GM12872 (cell line): ENCODE results near the gene NOXA1.

Experiments used
- CTCF ChIP-seq: IDR thresholded peaks from 3 replicates; pipeline ENCODE4 v1.5.1; 2011; ENCODE audit warnings: low read depth, mild to moderate bottlenecking, low read length, moderate library complexity; ENCODE audit not compliant: insufficient read depth

The NOXA1 gene

DNA sequence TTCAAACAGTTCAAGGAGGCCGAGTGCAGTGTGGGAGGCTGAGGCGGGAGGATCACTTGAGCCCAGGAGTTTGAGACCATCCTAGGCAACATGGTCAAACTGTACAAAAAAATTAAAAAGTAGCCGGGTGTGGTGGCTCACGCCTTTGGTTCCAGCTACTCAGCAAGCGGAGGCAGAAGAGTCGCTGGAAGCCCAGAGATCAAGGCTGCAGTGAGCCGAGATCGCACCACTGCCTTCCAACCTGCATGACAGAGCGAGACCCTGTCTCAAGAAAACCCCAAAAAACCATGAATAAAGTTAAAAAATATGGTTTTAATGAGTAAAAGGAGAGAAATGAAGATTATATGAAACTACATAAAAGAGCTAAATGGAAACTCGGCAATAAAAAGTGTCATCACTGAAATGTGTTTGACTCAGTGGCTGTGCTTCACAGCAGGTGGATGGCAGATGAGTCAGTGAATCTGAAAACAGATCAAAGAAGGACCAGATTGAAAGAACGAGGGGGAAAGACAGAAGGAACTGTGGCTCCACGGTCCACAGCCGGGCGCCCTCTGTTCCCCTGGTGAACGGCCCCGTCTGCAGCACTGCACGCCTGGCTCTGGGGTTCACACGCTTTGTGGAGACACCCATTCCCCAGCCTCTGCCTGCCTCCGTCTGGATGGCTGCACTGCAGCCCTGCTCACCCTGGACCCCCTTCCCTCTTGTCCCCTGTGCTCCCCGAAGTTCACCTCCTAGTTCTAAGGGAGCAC is 25.3 kb upstream of the NOXA1 start:
- TF ChIP-seq CTCF: no peak

DNA sequence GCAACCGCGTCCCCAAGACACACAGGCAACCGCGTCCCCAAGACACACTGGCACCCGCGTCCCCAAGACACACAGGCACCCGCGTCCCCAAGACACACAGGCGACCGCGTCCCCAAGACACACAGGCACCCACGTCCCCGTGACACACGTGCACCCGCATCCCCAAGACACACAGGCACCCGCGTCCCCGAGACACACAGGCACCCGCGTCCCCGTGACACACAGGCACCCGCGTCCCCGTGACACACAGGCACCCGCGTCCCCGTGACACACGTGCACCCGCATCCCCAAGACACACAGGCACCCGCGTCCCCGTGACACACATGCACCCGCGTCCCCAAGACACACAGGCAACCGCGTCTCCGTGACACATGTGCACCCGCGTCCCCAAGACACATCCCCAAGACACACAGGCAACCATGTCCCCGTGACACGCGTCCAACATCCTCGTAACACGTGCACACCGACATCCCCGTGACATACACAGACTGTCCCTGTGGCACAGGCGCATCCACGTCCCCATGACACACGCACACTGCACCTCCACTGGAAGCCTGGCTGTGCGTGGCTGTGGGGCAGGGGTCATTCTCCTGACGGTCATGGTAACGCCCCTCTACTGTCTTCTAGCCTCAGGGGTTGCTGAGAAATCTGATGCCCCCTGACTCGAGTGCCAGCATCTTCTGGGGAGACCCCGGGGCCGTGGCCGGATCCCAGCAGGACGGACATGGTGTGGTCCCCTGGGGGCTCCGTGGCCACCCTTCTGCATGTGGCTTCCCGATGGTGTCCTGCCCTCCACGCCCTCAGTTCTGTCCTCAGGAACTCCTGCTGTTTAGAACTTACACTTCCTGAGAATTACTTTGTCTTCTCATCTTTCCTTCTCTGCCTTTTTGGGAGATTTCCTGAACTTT is 24.4 kb upstream of the NOXA1 start:
- no peak for TF ChIP-seq CTCF

GRCh38 chr9:137402746-137403145 is 20.4 kb upstream of the NOXA1 start:
- TF ChIP-seq CTCF: no peak

DNA sequence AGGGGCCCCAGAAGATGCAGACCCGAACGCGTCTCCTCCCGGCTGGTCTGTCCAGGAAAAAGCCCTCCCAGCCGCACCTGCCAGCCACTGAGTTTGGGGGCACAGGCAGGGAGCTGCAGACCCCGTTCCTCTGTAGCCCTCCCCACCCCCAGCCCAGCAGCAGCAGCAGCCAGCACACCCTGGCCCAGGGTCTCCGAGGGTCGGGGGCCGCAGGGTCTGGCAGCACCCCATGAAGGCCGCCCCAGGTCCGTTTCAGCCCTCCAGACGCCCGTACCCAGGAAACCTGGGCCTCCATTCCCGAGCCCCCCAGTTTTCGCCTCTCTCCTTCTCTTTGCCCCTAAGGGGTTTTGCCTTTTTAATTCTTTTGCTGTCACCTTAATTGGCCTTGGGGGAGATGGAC is 19.9 kb upstream of the NOXA1 start:
- TF ChIP-seq CTCF: no peak

GRCh38 chr9:137404961-137405567 is 18.1 kb upstream of the NOXA1 start:
- no peak for TF ChIP-seq CTCF

DNA sequence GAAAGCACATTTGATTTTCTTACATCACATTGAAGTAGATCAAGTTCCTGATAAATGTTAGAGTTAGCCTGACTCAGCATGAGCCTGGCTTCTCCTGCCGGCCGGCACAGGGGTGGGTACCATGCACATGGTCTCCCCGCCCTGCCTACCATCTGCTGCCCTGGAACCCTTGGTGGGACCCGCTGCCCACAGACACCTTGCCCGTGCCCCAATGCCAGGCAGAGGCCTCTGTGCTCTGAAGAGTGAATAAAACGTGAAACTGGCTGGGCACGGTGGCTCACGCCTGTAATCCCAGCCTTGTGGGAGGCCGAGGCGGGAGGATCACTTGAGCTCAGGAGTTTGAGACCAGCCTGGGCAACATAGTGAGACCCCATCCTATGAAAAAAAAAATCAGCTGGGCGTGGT is 17.5 kb upstream of the NOXA1 start:
- TF ChIP-seq CTCF: no peak

DNA sequence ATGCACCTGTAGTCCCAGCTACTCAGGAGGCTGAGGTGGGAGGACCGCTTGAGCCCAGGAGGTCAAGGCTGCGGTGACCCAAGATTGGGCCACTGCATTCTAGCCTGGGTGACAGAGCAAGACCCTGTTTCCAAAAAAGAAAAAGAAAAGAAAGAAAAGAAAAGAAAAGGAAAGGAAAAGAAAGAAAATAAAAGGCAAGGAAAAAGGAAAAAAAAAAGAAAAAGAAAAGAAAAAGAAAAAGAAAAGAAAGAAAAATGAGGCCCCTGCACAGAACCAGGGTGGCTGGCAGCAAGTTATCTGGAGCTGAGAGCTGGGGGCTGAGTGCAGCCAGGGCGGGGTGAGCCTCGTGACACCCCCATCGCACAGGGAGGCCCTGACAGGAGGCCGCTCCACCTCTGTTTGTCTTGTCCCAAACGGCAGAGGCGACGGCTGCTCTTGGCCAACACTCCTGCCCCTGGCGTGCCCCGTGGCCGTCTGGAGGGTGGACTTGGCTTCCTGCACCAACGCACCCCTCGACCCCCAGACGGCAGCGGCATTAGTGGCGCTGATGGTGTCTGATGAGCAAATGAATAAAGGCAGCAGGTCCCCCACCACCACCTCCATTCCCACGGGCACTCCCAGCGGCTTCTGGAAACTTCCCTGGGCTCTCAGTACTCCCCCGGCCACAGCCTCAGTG is 17.0 kb upstream of the NOXA1 start:
- TF ChIP-seq CTCF: no peak
